Measurements from ENCODE around the gene ZBTB2. TPM values are rescaled to one million over a fixed set of nuclear protein-coding genes. Genes with fewer than 3 reads are reported as not detected.

The ZBTB2 gene
- total RNA-seq, 2 donors from 2014 or later: 11.4 to 15.2 TPM

- WGBS, 2 experiments (ENCODE audit: insufficient coverage in 1 of 2, insufficient read length in 1 of 2): 91 to 96% methylated on average over 3 of the region's 3 CpGs
- Histone ChIP-seq H3K4me1 (ENCODE audit: control insufficient read depth, insufficient read depth, low read length) (peaks cover 2% of the 10 kb centered on the region), H3K4me3 (ENCODE audit: low read length) (no peak overlapping the region), H3K36me3 (ENCODE audit: control insufficient read depth, insufficient read depth, low read length) (peaks cover 69% of the 10 kb centered on the region), H3K9ac (ENCODE audit: extremely low read depth, low read length, poor library complexity, severe bottlenecking) (no peak overlapping the region), H3K27me3 (ENCODE audit: control insufficient read depth, insufficient read depth, low read length, poor library complexity, severe bottlenecking) (no peaks in the 10 kb centered on the region), H3K9me3 (ENCODE audit: control insufficient read depth, low read length) (no peaks in the 10 kb centered on the region), H3K27ac (ENCODE audit: low read depth, low read length) (peak overlapping the region; percentile 16)
- H3K27ac Mint-ChIP-seq: peak overlapping the region; percentile 33
- H3K9me3 Mint-ChIP-seq: no peaks in the 10 kb centered on the region
- H3K4me1 Mint-ChIP-seq: peaks cover 29% of the 10 kb centered on the region
- H3K36me3 Mint-ChIP-seq (ENCODE audit: low read depth): peaks cover 60% of the 10 kb centered on the region
- H3K4me3 Mint-ChIP-seq: no peak overlapping the region
- DNase-seq: no peak
- no peaks in the 10 kb centered on the region for H3K27me3 Mint-ChIP-seq (ENCODE audit: insufficient read depth)
- TF ChIP-seq CTCF (conservative IDR thresholded peaks at IDR 0.05): no peak
Measured at GRCh38 chr6:151436300-151436699, 44.9 kb upstream of the ZBTB2 start.

GRCh38 chr6:151434369-151434768 lies 43.0 kb upstream of the ZBTB2 start:
- peaks cover 68% of the 10 kb centered on the region for H3K36me3 Mint-ChIP-seq (ENCODE audit: low read depth)
- no peak overlapping the region for H3K27ac Mint-ChIP-seq
- no peak overlapping the region for H3K4me3 Mint-ChIP-seq
- 85% methylated on average over 2 of the region's 2 CpGs; no CpG with 5 or more reads in 1 of the 2 experiments for WGBS, 2 experiments (ENCODE audit: insufficient coverage in 1 of 2, insufficient read length in 1 of 2)
- Histone ChIP-seq H3K9me3 (ENCODE audit: control insufficient read depth, low read length) (no peaks in the 10 kb centered on the region), H3K4me3 (ENCODE audit: low read length) (no peak overlapping the region), H3K4me1 (ENCODE audit: control insufficient read depth, insufficient read depth, low read length) (peaks cover 4% of the 10 kb centered on the region), H3K27me3 (ENCODE audit: control insufficient read depth, insufficient read depth, low read length, poor library complexity, severe bottlenecking) (no peaks in the 10 kb centered on the region), H3K27ac (ENCODE audit: low read depth, low read length) (no peak overlapping the region), H3K9ac (ENCODE audit: extremely low read depth, low read length, poor library complexity, severe bottlenecking) (no peak overlapping the region), H3K36me3 (ENCODE audit: control insufficient read depth, insufficient read depth, low read length) (peaks cover 77% of the 10 kb centered on the region)
- H3K4me1 Mint-ChIP-seq: peaks cover 25% of the 10 kb centered on the region
- no peak for TF ChIP-seq CTCF (conservative IDR thresholded peaks at IDR 0.05)
- no peaks in the 10 kb centered on the region for H3K27me3 Mint-ChIP-seq (ENCODE audit: insufficient read depth)
- no peak for DNase-seq
- no peaks in the 10 kb centered on the region for H3K9me3 Mint-ChIP-seq

GRCh38 chr6:151432651-151433050 lies 41.3 kb upstream of the ZBTB2 start:
- H3K9me3 ChIP-seq (ENCODE audit: control insufficient read depth, low read length): no peaks in the 10 kb centered on the region
- Mint-ChIP-seq H3K9me3 (no peaks in the 10 kb centered on the region), H3K27me3 (ENCODE audit: insufficient read depth) (no peaks in the 10 kb centered on the region), H3K4me1 (peaks cover 18% of the 10 kb centered on the region), H3K27ac (no peak overlapping the region), H3K36me3 (ENCODE audit: low read depth) (peaks cover 66% of the 10 kb centered on the region), H3K4me3 (no peak overlapping the region)
- no peak overlapping the region for H3K4me3 ChIP-seq (ENCODE audit: low read length)
- H3K9ac ChIP-seq (ENCODE audit: extremely low read depth, low read length, poor library complexity, severe bottlenecking): no peak overlapping the region
- no peak for TF ChIP-seq CTCF (conservative IDR thresholded peaks at IDR 0.05)
- DNase-seq: no peak
- no peaks in the 10 kb centered on the region for H3K27me3 ChIP-seq (ENCODE audit: control insufficient read depth, insufficient read depth, low read length, poor library complexity, severe bottlenecking)
- H3K27ac ChIP-seq (ENCODE audit: low read depth, low read length): no peak overlapping the region
- peaks cover 4% of the 10 kb centered on the region for H3K4me1 ChIP-seq (ENCODE audit: control insufficient read depth, insufficient read depth, low read length)
- peaks cover 77% of the 10 kb centered on the region for H3K36me3 ChIP-seq (ENCODE audit: control insufficient read depth, insufficient read depth, low read length)
- WGBS, 2 experiments (ENCODE audit: insufficient coverage in 1 of 2, insufficient read length in 1 of 2): 95 to 99% methylated on average over 2 to 4 of the region's 4 CpGs

Measured in endodermal cell (in vitro differentiated cells).